8988T (cell line): Measurements from ENCODE around the gene SRSF4.
"Not testable (repeated sequence)": the region's sequence is repeated elsewhere in the genome, so short reads cannot be mapped to it uniquely, and the experiment has no call there.

Source experiments
- DNase-seq: peaks from one replicate; pipeline ENCODE4 v3.0.0; 2011

SRSF4 gene

GRCh38 chr1:29162476-29163138 is 19.1 kb downstream of the SRSF4 start:
- no peak for DNase-seq

- no peak for DNase-seq
Measured at GRCh38 chr1:29162025-29162424, 19.7 kb downstream of the SRSF4 start.

DNA sequence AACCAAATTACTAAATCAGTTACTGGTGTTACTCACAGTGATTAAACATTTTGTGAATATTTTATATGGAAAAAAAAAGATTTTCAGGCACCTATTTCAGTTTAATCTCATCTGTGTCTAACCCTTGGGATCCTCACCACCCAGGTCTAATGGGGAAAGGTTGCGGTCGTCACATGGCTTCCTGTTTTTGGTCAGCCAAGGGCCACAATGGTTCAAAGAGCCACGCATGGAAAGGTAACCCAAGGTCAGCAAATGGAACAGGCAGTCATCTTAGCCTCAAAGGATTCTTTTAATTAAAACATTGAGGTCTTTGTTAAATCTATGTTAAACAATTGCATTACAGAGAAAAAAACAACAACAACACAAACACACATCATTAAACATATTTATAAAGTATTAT is 21.9 kb downstream of the SRSF4 start:
- no peak for DNase-seq

DNA sequence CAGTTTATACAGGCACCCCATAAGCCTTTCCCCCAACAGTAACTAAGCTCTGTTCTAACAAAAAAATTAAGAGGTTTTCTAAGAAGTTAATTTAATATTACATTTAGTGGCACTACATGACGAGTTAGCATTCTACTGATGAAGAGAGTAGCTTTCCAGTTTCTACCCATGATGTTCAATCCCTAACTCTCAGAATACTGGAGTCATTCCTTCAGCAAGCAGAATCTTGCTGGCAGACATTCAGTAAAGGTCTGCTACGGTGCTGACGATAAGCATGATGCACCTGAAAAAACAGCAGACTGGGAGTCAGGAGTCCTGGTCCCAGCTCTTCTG is 24.5 kb downstream of the SRSF4 start:
- DNase-seq: no peak

DNA sequence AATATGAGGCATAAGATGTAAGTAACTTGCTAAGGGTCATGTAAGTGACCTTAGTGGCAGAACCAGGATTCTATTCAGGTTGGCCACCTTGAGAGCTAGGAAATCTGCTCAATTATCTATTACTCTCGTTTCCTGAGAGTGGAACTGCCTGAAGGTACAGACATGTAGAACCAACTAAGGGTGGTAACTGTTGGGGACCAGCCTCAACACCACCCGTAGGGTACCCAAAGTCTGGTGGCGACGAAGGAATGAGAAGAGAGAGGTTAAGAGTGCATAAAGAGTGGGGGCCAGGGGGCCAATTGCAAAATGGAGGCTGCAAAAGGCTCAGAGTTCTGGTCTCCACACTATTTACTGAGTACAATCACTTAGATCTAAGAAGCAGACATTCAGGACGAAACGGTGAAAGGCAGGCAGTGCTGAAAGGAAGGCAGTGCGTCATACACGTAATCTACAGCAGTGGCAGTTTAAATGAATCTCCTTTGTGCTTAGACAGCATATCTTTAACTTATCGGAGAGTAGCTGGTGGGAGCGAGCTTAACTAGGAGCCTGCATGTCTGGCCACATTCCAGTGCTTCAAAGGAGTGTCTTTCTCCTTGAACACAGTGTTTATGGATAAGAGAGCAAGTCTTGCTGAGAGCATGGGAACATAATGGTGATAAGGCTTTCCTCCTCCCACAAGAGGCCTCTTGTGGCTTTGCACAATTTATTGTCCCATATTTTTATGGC is 25.0 kb downstream of the SRSF4 start:
- no peak for DNase-seq

GRCh38 chr1:29152046-29152805 is 29.5 kb downstream of the SRSF4 start:
- DNase-seq: no peak

- not testable (repeated sequence) for DNase-seq
Measured at GRCh38 chr1:29150346-29150745, 31.4 kb downstream of the SRSF4 start.

GRCh38 chr1:29148656-29149491 is 32.8 kb downstream of the SRSF4 start:
- DNase-seq: no peak

DNA sequence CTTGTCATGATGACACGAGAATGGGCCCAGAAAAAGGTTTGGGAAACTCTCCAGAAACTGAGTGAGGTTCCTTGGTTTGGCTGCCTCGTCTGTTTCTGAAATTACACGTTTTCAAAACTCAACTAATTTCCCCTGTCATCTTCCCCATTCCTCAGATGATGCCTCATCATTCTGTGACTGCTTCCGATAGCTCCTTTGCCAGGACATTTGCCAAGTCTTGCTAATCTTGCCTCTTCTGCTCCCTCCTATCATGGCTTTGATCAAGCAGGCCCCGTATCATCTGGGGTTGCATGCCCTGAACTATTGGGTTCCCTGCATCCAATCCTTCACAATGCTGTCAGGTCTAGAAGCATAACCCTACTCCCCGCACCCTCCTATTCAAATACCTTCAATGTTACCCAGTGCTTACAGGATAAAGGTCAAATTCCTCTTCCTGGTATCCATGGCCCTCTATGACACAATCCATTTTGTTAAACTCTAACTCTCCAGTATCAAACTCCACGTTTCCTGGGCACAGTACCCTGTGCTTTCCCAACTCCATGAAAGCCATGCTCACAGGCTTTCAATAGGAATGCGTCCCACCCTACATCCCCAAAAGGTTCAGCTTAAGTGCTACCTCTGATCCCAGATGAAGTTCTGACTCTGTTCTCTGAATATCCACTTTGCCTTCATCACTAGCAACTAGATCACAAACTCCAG is 35.8 kb downstream of the SRSF4 start:
- DNase-seq: no peak

- DNase-seq: no peak
Measured at GRCh38 chr1:29144178-29144577, 37.5 kb downstream of the SRSF4 start.

DNA sequence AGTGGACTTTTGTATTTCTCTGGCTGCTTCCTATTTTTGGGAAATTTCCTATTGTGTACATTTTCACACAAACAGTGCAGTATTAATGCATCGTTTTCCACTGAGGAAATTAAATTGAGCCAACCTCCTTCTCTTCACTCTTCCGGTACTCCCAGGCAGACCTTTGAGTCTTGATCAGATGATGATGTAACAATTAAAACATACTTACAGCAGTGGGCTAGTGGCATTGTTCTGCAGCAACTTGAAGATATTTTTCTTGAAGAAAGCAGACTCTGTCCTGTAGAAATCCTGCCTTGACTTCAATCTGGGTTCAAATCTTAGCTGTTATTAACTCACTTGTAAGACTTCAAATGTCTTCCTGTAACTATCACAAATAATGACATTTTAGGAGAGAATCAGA is 39.0 kb downstream of the SRSF4 start:
- no peak for DNase-seq

DNA sequence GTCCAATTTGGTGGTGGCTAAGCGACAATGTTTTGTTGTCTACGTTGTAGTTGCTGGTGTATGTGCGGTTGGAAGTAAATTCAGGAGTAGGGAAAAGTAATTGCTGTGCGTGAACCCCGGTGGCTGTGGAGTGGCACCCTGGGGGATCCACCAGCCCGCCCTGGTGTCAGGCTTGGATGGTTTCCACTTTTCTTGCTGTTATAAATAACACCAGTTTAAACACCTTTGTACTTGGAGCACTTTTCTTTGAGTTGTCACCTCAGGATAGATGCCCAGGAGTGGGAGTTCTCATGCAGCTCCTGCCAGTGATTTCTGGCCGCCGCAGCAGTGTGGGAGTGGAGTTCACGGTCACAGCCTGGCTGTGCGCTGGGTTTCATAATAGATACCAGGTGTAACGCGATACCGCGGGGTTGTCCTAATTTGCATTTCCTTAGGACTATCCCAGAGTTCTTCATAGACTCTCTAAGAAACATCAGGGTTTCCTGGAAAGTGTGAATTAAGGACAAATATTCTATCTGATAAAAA is 45.2 kb downstream of the SRSF4 start:
- no peak for DNase-seq

- DNase-seq: no peak
Measured at GRCh38 chr1:29134695-29135028, 47.0 kb downstream of the SRSF4 start.

GRCh38 chr1:29133861-29134694 is 47.6 kb downstream of the SRSF4 start:
- DNase-seq: no peak

DNA sequence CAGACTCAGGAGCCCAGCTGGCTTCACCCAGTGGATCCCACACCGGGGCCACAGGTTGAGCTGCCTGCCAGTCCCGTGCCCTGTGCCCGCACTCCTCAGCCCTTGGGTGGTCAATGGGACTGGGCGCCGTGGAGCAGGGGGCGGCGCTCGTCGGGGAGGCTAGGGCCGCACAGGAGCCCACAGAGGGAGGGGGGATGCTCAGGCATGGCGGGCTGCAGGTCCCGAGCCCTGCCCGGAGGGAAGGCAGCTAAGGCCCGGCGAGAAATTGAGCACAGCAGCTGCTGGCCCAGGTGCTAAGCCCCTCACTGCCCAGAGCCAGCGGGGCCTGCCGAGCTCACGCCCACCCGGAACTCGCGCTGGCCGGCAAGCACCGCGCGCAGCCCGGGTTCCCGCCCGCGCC is 50.6 kb downstream of the SRSF4 start:
- not testable (repeated sequence) for DNase-seq

- peak; percentile 27 for DNase-seq
Measured at GRCh38 chr1:29129916-29130315, 51.8 kb downstream of the SRSF4 start.

DNA sequence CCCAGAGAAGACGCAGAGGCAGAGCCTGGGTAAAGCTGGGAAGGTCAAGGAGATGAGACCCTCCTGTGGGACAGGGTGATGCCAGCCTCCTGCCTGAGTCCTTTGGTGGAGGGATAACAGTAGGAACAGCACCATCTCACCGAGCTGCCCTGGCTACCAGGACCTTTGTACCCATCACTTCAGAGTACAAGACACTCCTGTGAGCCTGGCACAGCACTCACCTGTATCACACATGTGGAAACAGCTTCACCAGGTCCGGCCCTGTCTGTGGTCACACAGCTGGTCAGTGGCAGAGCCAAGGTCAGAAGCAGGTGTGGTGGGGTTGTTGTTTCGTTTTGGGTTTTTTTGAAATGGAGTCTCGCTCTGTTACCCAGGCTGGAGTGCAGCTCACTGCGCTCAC is 53.0 kb downstream of the SRSF4 start:
- DNase-seq: no peak

DNA sequence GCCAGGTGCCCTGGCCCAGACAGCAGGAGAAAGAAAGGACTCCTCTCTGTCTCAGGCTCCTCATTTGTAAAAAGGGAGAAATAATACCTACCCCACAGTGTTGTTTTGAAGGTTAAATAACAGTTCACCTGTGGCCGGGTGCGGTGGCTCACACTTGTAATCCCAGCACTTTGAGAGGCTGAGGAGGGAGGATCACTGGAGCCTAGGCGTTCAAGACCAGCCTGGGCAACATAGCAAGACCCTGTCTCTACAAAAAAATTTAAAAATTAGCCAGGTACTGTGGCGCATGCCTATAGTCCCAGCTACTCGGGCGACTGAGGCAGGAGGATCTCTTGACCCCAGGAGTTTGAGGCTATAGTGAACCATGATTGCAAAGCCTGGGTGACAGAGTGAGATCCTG is 55.5 kb downstream of the SRSF4 start:
- no peak for DNase-seq

- DNase-seq: no peak
Measured at GRCh38 chr1:29125788-29126187, 55.9 kb downstream of the SRSF4 start.

- DNase-seq: no peak
Measured at GRCh38 chr1:29125237-29125641, 56.5 kb downstream of the SRSF4 start.
